NCI-H2107 (cell line): ENCODE results near the gene DAPK3.
"Not testable (repeated sequence)": the region's sequence is repeated elsewhere in the genome, so short reads cannot be mapped to it uniquely, and the experiment has no call there.

Experiments used
- DNase-seq: peaks from one replicate; lab custom pipeline; 2025; lab: John Stamatoyannopoulos, UW

Gene DAPK3

GRCh38 chr19:3954107-3954506, 16.8 kb downstream of the DAPK3 start:
- no peak for DNase-seq

GRCh38 chr19:3952755-3953276, 18.1 kb downstream of the DAPK3 start:
- not testable (repeated sequence) for DNase-seq

- no peak for DNase-seq
Measured at GRCh38 chr19:3950871-3951861, 19.7 kb downstream of the DAPK3 start.

- no peak for DNase-seq
Measured at GRCh38 chr19:3949997-3950859, 20.7 kb downstream of the DAPK3 start.

GRCh38 chr19:3949294-3949693, 21.6 kb downstream of the DAPK3 start:
- no peak for DNase-seq

GRCh38 chr19:3947316-3947933, 23.5 kb downstream of the DAPK3 start:
- not testable (repeated sequence) for DNase-seq

- no peak for DNase-seq
Measured at GRCh38 chr19:3945838-3946237, 25.1 kb downstream of the DAPK3 start.

GRCh38 chr19:3944018-3944721, 26.7 kb downstream of the DAPK3 start:
- no peak for DNase-seq

- no peak for DNase-seq
Measured at GRCh38 chr19:3942790-3943409, 28.0 kb downstream of the DAPK3 start.

GRCh38 chr19:3938300-3938950, 32.5 kb downstream of the DAPK3 start:
- DNase-seq, result not testable (repeated sequence)

GRCh38 chr19:3936506-3937442, 34.1 kb downstream of the DAPK3 start:
- no peak for DNase-seq

GRCh38 chr19:3932931-3933810, 37.7 kb downstream of the DAPK3 start, which contains the start of gene NMRK2:
Gene NMRK2, plus strand, starts transcription at chr19:3933069. Its CDS starts 603 bp downstream, at chr19:3933672.
- DNase-seq, result no peak

GRCh38 chr19:3931041-3931440, 39.9 kb downstream of the DAPK3 start:
- DNase-seq, result no peak

GRCh38 chr19:3923912-3924311, 47.0 kb downstream of the DAPK3 start:
- no peak for DNase-seq

GRCh38 chr19:3923096-3923758, 47.7 kb downstream of the DAPK3 start:
- no peak for DNase-seq

- no peak for DNase-seq
Measured at GRCh38 chr19:3919793-3920192, 51.1 kb downstream of the DAPK3 start.

GRCh38 chr19:3916033-3916432, 54.9 kb downstream of the DAPK3 start:
- DNase-seq, result no peak

GRCh38 chr19:3914199-3914598, 56.7 kb downstream of the DAPK3 start:
- no peak for DNase-seq
